UCSD-AML1 (cell line): ENCODE results near the gene KDM3B.
"Not testable (repeated sequence)": the region's sequence is repeated elsewhere in the genome, so short reads cannot be mapped to it uniquely, and the experiment has no call there.

Experiments
- DNase-seq: peaks from one replicate; lab custom pipeline; 2025; ENCODE audit not compliant: unreplicated experiment; lab: John Stamatoyannopoulos, UW

Gene KDM3B

GRCh38 chr5:138352071-138352721 lies at the start of gene KDM3B:
Gene KDM3B (plus strand): TSS chr5:138352685. CDS start chr5:138352796, 111 bp downstream.
- peak; percentile 94 for DNase-seq

- DNase-seq = no peak
Measured at GRCh38 chr5:138303372-138303771, 49.1 kb upstream of the KDM3B start.

- peak; percentile 30 for DNase-seq
Measured at GRCh38 chr5:138305797-138306196, 46.7 kb upstream of the KDM3B start.

GRCh38 chr5:138315751-138316278 lies 36.7 kb upstream of the KDM3B start:
- DNase-seq = no peak

GRCh38 chr5:138316355-138316754 lies 36.1 kb upstream of the KDM3B start:
- no peak for DNase-seq

GRCh38 chr5:138318211-138318610 lies 34.3 kb upstream of the KDM3B start:
- DNase-seq = not testable (repeated sequence)

- no peak for DNase-seq
Measured at GRCh38 chr5:138330813-138331448, 21.6 kb upstream of the KDM3B start.

- DNase-seq = peak; percentile 98
Measured at GRCh38 chr5:138331449-138332368, 20.8 kb upstream of the KDM3B start, which contains the start of gene CDC25C. Gene CDC25C (minus strand): TSS chr5:138331804. CDS start chr5:138331180, 624 bp downstream.

- DNase-seq = no peak
Measured at GRCh38 chr5:138334867-138335447, 17.5 kb upstream of the KDM3B start.

GRCh38 chr5:138336952-138337684 lies 15.4 kb upstream of the KDM3B start:
- DNase-seq = peak; percentile 95

GRCh38 chr5:138337685-138338410 lies 14.6 kb upstream of the KDM3B start, which contains the start of gene FAM53C:
Gene FAM53C (plus strand): TSS chr5:138338266. CDS start chr5:138341336, 3,070 bp downstream.
- peak; percentile 95 for DNase-seq

- no peak for DNase-seq
Measured at GRCh38 chr5:138338411-138339090, 13.9 kb upstream of the KDM3B start.

- no peak for DNase-seq
Measured at GRCh38 chr5:138339091-138339456, 13.4 kb upstream of the KDM3B start.

GRCh38 chr5:138339464-138339863 lies 13.0 kb upstream of the KDM3B start:
- DNase-seq = no peak

- DNase-seq = no peak
Measured at GRCh38 chr5:138340008-138340407, 12.5 kb upstream of the KDM3B start.

GRCh38 chr5:138344887-138345622 lies 7.4 kb upstream of the KDM3B start:
- no peak for DNase-seq

GRCh38 chr5:138346889-138347288 lies 5.6 kb upstream of the KDM3B start:
- no peak for DNase-seq

GRCh38 chr5:138349852-138350562 lies 2.5 kb upstream of the KDM3B start:
- no peak for DNase-seq
